Panc1 (cell line): ENCODE measurements around the gene IFNE. TPM values are rescaled to one million over a fixed set of nuclear protein-coding genes. Genes with fewer than 3 reads are reported as not detected.

Source experiments
- ATAC-seq: fragments of 200-7000 bp; cut with Tn5 transposase; 2 replicates; pipeline ENCODE4 v1.9.1; 2020; ENCODE audit warnings: mild to moderate bottlenecking, moderate library complexity
- BruUV-seq: library from RNA; stranded (reverse); fragments of 400-500 nt; replicated peaks from 2 replicates; lab custom pipeline; 2021; lab: Mats Ljungman, UMichigan
- CTCF ChIA-PET: fragments of 300-600 bp; sonication (Branson Sonifier 250); formaldehyde crosslinking; loops from one replicate; lab custom pipeline; 2022; ENCODE audit warnings: antibody characterized with exemption; lab: Charles Lee
- POLR2A ChIA-PET: fragments of 300-600 bp; sonication (Branson Sonifier 250); formaldehyde crosslinking; loops from one replicate; lab custom pipeline; 2022; ENCODE audit warnings: antibody characterized with exemption; lab: Charles Lee
- DNase-seq: peaks from one replicate; pipeline ENCODE4 v3.0.0-alpha.2; 2010; ENCODE audit warnings: low read depth, low spot score
- H3K27ac ChIP-seq: 2 replicates; pipeline ENCODE4 v1.5.1; 2011; ENCODE audit warnings: mild to moderate bottlenecking, low read length, inconsistent platforms
- H3K27me3 ChIP-seq: fragments of 200-500 bp; sonication (Bioruptor generic); 2 replicates; pipeline ENCODE4 v1.6.0; 2014; ENCODE audit warnings: low read length, inconsistent platforms; ENCODE audit not compliant: control insufficient read depth, insufficient read depth
- H3K36me3 ChIP-seq: fragments of 200-500 bp; sonication (Bioruptor generic); 2 replicates; pipeline ENCODE4 v1.5.1; 2014; ENCODE audit warnings: inconsistent platforms, mild to moderate bottlenecking, low read length, moderate library complexity; ENCODE audit not compliant: control insufficient read depth, insufficient read depth
- H3K4me1 ChIP-seq: 2 replicates; pipeline ENCODE4 v1.5.1; 2011; ENCODE audit warnings: inconsistent platforms, mild to moderate bottlenecking, low read length, moderate library complexity; ENCODE audit not compliant: control insufficient read depth, insufficient read depth
- H3K4me3 ChIP-seq, 2 experiments: 2 replicates each; pipeline ENCODE4 v1.5.1; 2011 to 2012; ENCODE audit warnings: low read depth in 2 of 2, low read length in 2 of 2, mild to moderate bottlenecking in 2 of 2, inconsistent platforms in 1 of 2, moderate library complexity in 1 of 2
- H3K9me3 ChIP-seq: fragments of 200-500 bp; sonication (Bioruptor generic); 2 replicates; pipeline ENCODE4 v1.5.1; 2014; ENCODE audit warnings: low read depth, mild to moderate bottlenecking, inconsistent platforms, low read length, moderate library complexity; ENCODE audit not compliant: control insufficient read depth, insufficient read depth
- POLR2AphosphoS5 ChIP-seq: IDR thresholded peaks from 2 replicates; pipeline ENCODE4 v1.6.1; 2012; ENCODE audit warnings: mild to moderate bottlenecking, low read depth, low read length, moderate library complexity
- REST ChIP-seq, 2 experiments: IDR thresholded peaks; 2 replicates each; pipeline ENCODE4 v1.6.1; 2011 to 2012; ENCODE audit warnings: low read depth in 2 of 2, control low read depth in 1 of 2, low read length in 1 of 2, mild to moderate bottlenecking in 1 of 2, moderate library complexity in 1 of 2; ENCODE audit not compliant: insufficient read depth in 1 of 2
- SIN3A ChIP-seq: IDR thresholded peaks from 2 replicates; pipeline ENCODE4 v1.6.1; 2012; ENCODE audit warnings: low read depth, mild to moderate bottlenecking, low read length, moderate library complexity, borderline replicate concordance; ENCODE audit not compliant: insufficient read depth
- TCF7L2 ChIP-seq: IDR thresholded peaks from 2 replicates; pipeline ENCODE4 v1.6.1; 2011; ENCODE audit warnings: mild to moderate bottlenecking, low read depth, low read length, inconsistent platforms
- in situ Hi-C: cut with HindIII; loops from 2 replicates; pipeline ENCODE4 v1.10.0; 2016; ENCODE audit warnings: low sequenced_read_pairs, low pct_unique_long_range_greater_than_20kb
- intact Hi-C: fragments of 100-400 bp; cut with micrococcal nuclease; formaldehyde crosslinking; loops from one replicate; pipeline ENCODE4 v1.10.0; 2022; ENCODE audit not compliant: unreplicated experiment
- total RNA-seq: library from RNA; stranded (reverse); gene quantifications from one replicate; pipeline ENCODE4 v1.2.1, GENCODE V29; 2021; ENCODE audit not compliant: unreplicated experiment
- TF ChIP-seq, protein P1 (sequence below): fragments of 450-650 bp; IDR thresholded peaks from 2 replicates; pipeline ENCODE4 v1.5.1; 2017; ENCODE audit warnings: mild to moderate bottlenecking

IFNE gene
- total RNA-seq, 1 experiment from 2014 or later, result 0.44 TPM

DNA sequence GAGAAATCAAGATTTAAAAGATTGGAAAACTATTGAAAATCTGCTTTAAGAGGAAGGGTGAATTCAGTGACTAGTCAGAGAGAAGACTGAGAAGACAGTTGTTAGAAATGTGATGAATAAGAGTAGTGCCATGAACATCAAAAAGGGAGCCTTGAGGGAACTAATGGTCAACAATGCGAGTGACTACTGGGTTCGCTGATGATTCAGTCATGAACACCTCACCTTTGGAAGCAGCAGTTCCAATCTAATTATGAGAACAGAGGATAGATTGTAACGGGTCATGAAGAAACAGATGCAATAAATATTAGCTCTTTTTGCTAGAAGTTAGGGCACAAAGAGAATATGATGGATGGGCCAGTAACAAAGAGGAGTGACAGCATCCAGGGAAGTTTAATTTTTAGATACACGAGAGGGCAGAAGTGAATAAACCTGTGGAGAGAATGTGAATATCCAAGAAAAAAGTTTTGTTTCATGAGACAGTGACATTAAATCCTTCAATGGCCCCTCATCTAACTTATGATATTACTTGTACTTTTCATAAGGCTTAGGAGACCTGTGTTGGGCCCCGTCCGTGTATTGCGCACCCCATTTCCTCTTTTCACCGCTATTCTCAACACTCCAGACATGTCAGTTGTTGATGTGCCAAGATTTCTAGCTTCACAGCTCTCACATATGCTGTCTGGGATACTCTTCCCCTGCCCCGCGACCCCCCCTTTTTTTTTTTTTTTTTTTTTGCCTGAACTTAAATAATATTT is 23.5 kb upstream of the IFNE start:
- DNase-seq (no peak), ATAC-seq (peak; percentile 75)
- Histone ChIP-seq H3K4me1 (peaks cover 62% of the 10 kb centered on the region), H3K4me3 (peak overlapping the region in 1 of 2 experiments; percentile 7; a peak in 1 of 4 replicates), H3K27me3 (no peaks in the 10 kb centered on the region), H3K9me3 (no peaks in the 10 kb centered on the region), H3K27ac (peak overlapping the region; percentile 86), H3K36me3 (no peaks in the 10 kb centered on the region; the same call in 1 of the 2 replicates)
- POLR2A ChIA-PET, result interaction anchor here (0.7 kb wide), 1 partner anchor 223 kb away, joined by 3 read pairs; no protein-coding TSS in a partner anchor
- intact Hi-C loops, result loop anchor here (10.0 kb wide), 1 partner anchor 49 kb away; no protein-coding TSS in a partner anchor
- TF ChIP-seq POLR2AphosphoS5 (peak; percentile 65), REST (IDR thresholded peaks at IDR 0.05; ENCODE audit: insufficient read depth in 1 of 2, low read depth in 2 of 2, low read length in 1 of 2) (no peak)
- no TSS peak for BruUV-seq
- in situ Hi-C loops, result no loop called here
- CTCF ChIA-PET, result interaction anchor here (0.5 to 1.5 kb wide), 2 partner anchors 842 to 901 kb away, joined by 3 read pairs; no protein-coding TSS in a partner anchor

DNA sequence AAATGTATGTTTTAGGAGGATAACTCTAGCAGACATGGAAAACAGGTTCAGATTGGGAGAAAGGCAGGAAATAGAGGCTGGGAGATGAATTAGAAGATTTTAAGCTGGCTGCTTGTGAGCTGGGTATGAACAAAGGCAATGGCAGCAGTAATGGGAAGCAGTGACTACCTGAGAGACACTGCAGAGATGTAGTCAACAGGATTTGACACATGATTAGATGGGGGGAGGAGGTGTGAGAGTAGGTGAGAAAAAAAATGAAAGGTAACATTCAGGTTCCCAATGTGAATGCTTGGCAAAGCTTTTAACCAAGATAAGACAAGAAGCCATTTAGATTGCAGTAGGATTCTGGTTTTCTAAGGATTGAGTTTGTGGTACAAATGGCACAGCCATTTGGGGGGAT is 22.8 kb upstream of the IFNE start:
- intact Hi-C loops, result loop anchor here (1.0 to 10.0 kb wide), 2 partner anchors 50 to 904 kb away; no protein-coding TSS in a partner anchor

More for the DNA sequence above, 22.8 kb upstream of the IFNE start:
- POLR2A ChIA-PET, result interaction anchor here (0.7 kb wide), 1 partner anchor 224 kb away, joined by 3 read pairs; no protein-coding TSS in a partner anchor
- CTCF ChIA-PET, result interaction anchor here (0.5 to 1.5 kb wide), 2 partner anchors 842 to 902 kb away, joined by 3 read pairs; no protein-coding TSS in a partner anchor
- Histone ChIP-seq H3K27me3 (no peaks in the 10 kb centered on the region), H3K27ac (peak overlapping the region; percentile 86), H3K36me3 (no peaks in the 10 kb centered on the region; the same call in 1 of the 2 replicates), H3K9me3 (no peaks in the 10 kb centered on the region), H3K4me3 (no peak overlapping the region), H3K4me1 (peaks cover 61% of the 10 kb centered on the region)
- no peak for DNase-seq
- BruUV-seq, result no TSS peak
- in situ Hi-C loops, result no loop called here
- TF ChIP-seq SIN3A (no peak), REST (IDR thresholded peaks at IDR 0.05; ENCODE audit: insufficient read depth in 1 of 2, low read depth in 2 of 2, low read length in 1 of 2) (no peak), POLR2AphosphoS5 (no peak; the same call in 1 of the 2 replicates), TCF7L2 (no peak)
- TF ChIP-seq, protein P1, sequence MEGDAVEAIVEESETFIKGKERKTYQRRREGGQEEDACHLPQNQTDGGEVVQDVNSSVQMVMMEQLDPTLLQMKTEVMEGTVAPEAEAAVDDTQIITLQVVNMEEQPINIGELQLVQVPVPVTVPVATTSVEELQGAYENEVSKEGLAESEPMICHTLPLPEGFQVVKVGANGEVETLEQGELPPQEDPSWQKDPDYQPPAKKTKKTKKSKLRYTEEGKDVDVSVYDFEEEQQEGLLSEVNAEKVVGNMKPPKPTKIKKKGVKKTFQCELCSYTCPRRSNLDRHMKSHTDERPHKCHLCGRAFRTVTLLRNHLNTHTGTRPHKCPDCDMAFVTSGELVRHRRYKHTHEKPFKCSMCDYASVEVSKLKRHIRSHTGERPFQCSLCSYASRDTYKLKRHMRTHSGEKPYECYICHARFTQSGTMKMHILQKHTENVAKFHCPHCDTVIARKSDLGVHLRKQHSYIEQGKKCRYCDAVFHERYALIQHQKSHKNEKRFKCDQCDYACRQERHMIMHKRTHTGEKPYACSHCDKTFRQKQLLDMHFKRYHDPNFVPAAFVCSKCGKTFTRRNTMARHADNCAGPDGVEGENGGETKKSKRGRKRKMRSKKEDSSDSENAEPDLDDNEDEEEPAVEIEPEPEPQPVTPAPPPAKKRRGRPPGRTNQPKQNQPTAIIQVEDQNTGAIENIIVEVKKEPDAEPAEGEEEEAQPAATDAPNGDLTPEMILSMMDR, result no peak
- ATAC-seq, result peak; percentile 26; the same call in 1 of the 2 replicates
